NB4 (cell line): ENCODE data around the gene GAD2.

Experiments
- MAX ChIP-seq: IDR thresholded peaks from 2 replicates; pipeline ENCODE4 v1.6.1; 2011; ENCODE audit warnings: low read depth, low read length
- TF ChIP-seq, protein P1 (sequence below): IDR thresholded peaks from one replicate; pipeline ENCODE4 v1.5.1; 2012; ENCODE audit warnings: low read depth, low read length

DNA sequence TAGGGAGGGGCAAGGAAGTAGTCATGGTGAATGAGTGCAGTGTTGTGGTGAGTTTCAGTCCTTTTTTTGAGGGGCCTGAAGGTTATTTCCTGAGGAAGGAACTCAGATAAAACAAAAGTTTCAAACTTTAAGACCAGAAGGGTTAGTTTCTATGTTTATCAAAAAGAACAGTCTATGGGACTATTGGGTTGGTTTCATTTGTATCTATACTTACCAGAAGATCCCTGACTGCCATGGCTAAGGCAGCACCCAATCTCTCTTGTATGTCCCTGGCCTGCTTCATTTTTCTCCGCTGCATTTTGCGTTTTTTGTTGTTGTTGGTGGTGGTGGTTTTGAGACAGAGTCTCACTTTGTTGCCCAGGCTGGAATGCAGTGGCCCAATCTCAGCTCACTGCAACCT lies 19.3 kb upstream of the GAD2 start:
- TF ChIP-seq, protein P1, sequence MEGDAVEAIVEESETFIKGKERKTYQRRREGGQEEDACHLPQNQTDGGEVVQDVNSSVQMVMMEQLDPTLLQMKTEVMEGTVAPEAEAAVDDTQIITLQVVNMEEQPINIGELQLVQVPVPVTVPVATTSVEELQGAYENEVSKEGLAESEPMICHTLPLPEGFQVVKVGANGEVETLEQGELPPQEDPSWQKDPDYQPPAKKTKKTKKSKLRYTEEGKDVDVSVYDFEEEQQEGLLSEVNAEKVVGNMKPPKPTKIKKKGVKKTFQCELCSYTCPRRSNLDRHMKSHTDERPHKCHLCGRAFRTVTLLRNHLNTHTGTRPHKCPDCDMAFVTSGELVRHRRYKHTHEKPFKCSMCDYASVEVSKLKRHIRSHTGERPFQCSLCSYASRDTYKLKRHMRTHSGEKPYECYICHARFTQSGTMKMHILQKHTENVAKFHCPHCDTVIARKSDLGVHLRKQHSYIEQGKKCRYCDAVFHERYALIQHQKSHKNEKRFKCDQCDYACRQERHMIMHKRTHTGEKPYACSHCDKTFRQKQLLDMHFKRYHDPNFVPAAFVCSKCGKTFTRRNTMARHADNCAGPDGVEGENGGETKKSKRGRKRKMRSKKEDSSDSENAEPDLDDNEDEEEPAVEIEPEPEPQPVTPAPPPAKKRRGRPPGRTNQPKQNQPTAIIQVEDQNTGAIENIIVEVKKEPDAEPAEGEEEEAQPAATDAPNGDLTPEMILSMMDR: no peak
- no peak for TF ChIP-seq MAX
